ENCODE data around the gene WIPF2. TPM values are rescaled to one million over a fixed set of nuclear protein-coding genes. Genes with fewer than 3 reads are reported as not detected.
A peak's percentile ranks its signal among the peaks of the same experiment; 100 is the strongest.

WIPF2 gene
- polyA plus RNA-seq, 4 donors = 12.5 to 22.9 (median 14.0) TPM

- WGBS, 3 donors = 43% methylated on average over 4 of the region's 4 CpGs
- H3K36me3 ChIP-seq (ENCODE audit: control insufficient read depth in 3 of 3, insufficient read depth in 2 of 3, low read depth in 1 of 3, low read length in 3 of 3) = peaks cover 0 to 2% (median 0%) of the 10 kb centered on the region in 3 donors
- H3K4me1 ChIP-seq (ENCODE audit: control insufficient read depth in 3 of 3, insufficient read depth in 2 of 3, low read depth in 1 of 3, low read length in 2 of 3) = peaks cover 2 to 39% (median 3%) of the 10 kb centered on the region in 3 donors
- peak overlapping the region in 1 of 3 donors; percentile 60 for H3K27ac ChIP-seq (ENCODE audit: low read depth in 1 of 3, low read length in 2 of 3)
- no peaks in the 10 kb centered on the region for H3K27me3 ChIP-seq (ENCODE audit: control insufficient read depth in 3 of 3, insufficient read depth in 3 of 3, low read length in 3 of 3)
- FAIRE-seq (no peak), DNase-seq (no peak)
- no peaks in the 10 kb centered on the region for H3K9me3 ChIP-seq (ENCODE audit: control insufficient read depth in 2 of 2, insufficient read depth in 1 of 2, low read depth in 1 of 2, low read length in 1 of 2)
- H3K4me3 ChIP-seq (ENCODE audit: low read depth in 1 of 3, low read length in 3 of 3) = no peak overlapping the region
These were observed 68.0 kb downstream of the WIPF2 start for GRCh38 chr17:40287159-40287493.

GRCh38 chr17:40287494-40288369 is 68.6 kb downstream of the WIPF2 start, which contains the start of gene CDC6:
CDC6 (plus strand) TSS chr17:40287879; CDS start chr17:40289421, 1,542 bp downstream.
- Histone ChIP-seq H3K4me1 (ENCODE audit: control insufficient read depth in 3 of 3, insufficient read depth in 2 of 3, low read depth in 1 of 3, low read length in 2 of 3) (peaks cover 2 to 39% (median 3%) of the 10 kb centered on the region in 3 donors), H3K9me3 (ENCODE audit: control insufficient read depth in 2 of 2, insufficient read depth in 1 of 2, low read depth in 1 of 2, low read length in 1 of 2) (no peaks in the 10 kb centered on the region), H3K27me3 (ENCODE audit: control insufficient read depth in 3 of 3, insufficient read depth in 3 of 3, low read length in 3 of 3) (no peaks in the 10 kb centered on the region), H3K4me3 (ENCODE audit: low read depth in 1 of 3, low read length in 3 of 3) (peak within 1 kb of the TSS; percentile 2 to 57 (median 50)), H3K36me3 (ENCODE audit: control insufficient read depth in 3 of 3, insufficient read depth in 2 of 3, low read depth in 1 of 3, low read length in 3 of 3) (no peaks in the 10 kb centered on the region), H3K27ac (ENCODE audit: low read depth in 1 of 3, low read length in 2 of 3) (peak within 1 kb of the TSS in 2 of 3 donors; percentile 9 to 63)
- WGBS, 3 donors = 0% methylated on average over 47 of the region's 47 CpGs
- FAIRE-seq = peak; percentile 15
- DNase-seq = peak; percentile 99 to 100

- Histone ChIP-seq H3K4me1 (ENCODE audit: control insufficient read depth in 3 of 3, insufficient read depth in 2 of 3, low read depth in 1 of 3, low read length in 2 of 3) (peaks cover 0 to 15% (median 2%) of the 10 kb centered on the region in 3 donors), H3K27me3 (ENCODE audit: control insufficient read depth in 3 of 3, insufficient read depth in 3 of 3, low read length in 3 of 3) (no peaks in the 10 kb centered on the region), H3K9me3 (ENCODE audit: control insufficient read depth in 2 of 2, insufficient read depth in 1 of 2, low read depth in 1 of 2, low read length in 1 of 2) (no peaks in the 10 kb centered on the region), H3K36me3 (ENCODE audit: control insufficient read depth in 3 of 3, insufficient read depth in 2 of 3, low read depth in 1 of 3, low read length in 3 of 3) (peaks cover 0 to 1% (median 0%) of the 10 kb centered on the region in 3 donors), H3K4me3 (ENCODE audit: low read depth in 1 of 3, low read length in 3 of 3) (no peak overlapping the region), H3K27ac (ENCODE audit: low read depth in 1 of 3, low read length in 2 of 3) (no peak overlapping the region)
- FAIRE-seq = no peak
- peak; percentile 75 to 78 for DNase-seq
- 59 to 67% (median 64%) methylated on average over 4 of the region's 4 CpGs for WGBS, 3 donors
These were observed 71.7 kb downstream of the WIPF2 start for GRCh38 chr17:40290629-40291280.

- no peak overlapping the region for H3K27ac ChIP-seq (ENCODE audit: low read depth in 1 of 3, low read length in 2 of 3)
- no peak for FAIRE-seq
- 89 to 94% (median 90%) methylated on average over 2 of the region's 2 CpGs for WGBS, 3 donors
- H3K4me3 ChIP-seq (ENCODE audit: low read depth in 1 of 3, low read length in 3 of 3) = no peak overlapping the region
- H3K36me3 ChIP-seq (ENCODE audit: control insufficient read depth in 3 of 3, insufficient read depth in 2 of 3, low read depth in 1 of 3, low read length in 3 of 3) = peaks cover 0 to 3% (median 0%) of the 10 kb centered on the region in 3 donors
- DNase-seq = no peak
- peaks cover 0 to 10% (median 0%) of the 10 kb centered on the region in 3 donors for H3K4me1 ChIP-seq (ENCODE audit: control insufficient read depth in 3 of 3, insufficient read depth in 2 of 3, low read depth in 1 of 3, low read length in 2 of 3)
- H3K27me3 ChIP-seq (ENCODE audit: control insufficient read depth in 3 of 3, insufficient read depth in 3 of 3, low read length in 3 of 3) = no peaks in the 10 kb centered on the region
- no peaks in the 10 kb centered on the region for H3K9me3 ChIP-seq (ENCODE audit: control insufficient read depth in 2 of 2, insufficient read depth in 1 of 2, low read depth in 1 of 2, low read length in 1 of 2)
These were observed 72.2 kb downstream of the WIPF2 start for GRCh38 chr17:40291281-40291664.

GRCh38 chr17:40293363-40293762 is 74.3 kb downstream of the WIPF2 start:
- H3K27me3 ChIP-seq (ENCODE audit: control insufficient read depth in 3 of 3, insufficient read depth in 3 of 3, low read length in 3 of 3) = no peaks in the 10 kb centered on the region
- H3K27ac ChIP-seq (ENCODE audit: low read depth in 1 of 3, low read length in 2 of 3) = no peak overlapping the region
- no peak overlapping the region for H3K4me3 ChIP-seq (ENCODE audit: low read depth in 1 of 3, low read length in 3 of 3)
- 66 to 96% (median 90%) methylated on average over 1 of the region's 1 CpG for WGBS, 3 donors
- H3K36me3 ChIP-seq (ENCODE audit: control insufficient read depth in 3 of 3, insufficient read depth in 2 of 3, low read depth in 1 of 3, low read length in 3 of 3) = peaks cover 0 to 8% (median 0%) of the 10 kb centered on the region in 3 donors
- DNase-seq = no peak
- FAIRE-seq = no peak
- H3K4me1 ChIP-seq (ENCODE audit: control insufficient read depth in 3 of 3, insufficient read depth in 2 of 3, low read depth in 1 of 3, low read length in 2 of 3) = no peaks in the 10 kb centered on the region
- no peaks in the 10 kb centered on the region for H3K9me3 ChIP-seq (ENCODE audit: control insufficient read depth in 2 of 2, insufficient read depth in 1 of 2, low read depth in 1 of 2, low read length in 1 of 2)

GRCh38 chr17:40295488-40296436 is 76.7 kb downstream of the WIPF2 start:
- DNase-seq (no peak), FAIRE-seq (no peak)
- Histone ChIP-seq H3K36me3 (ENCODE audit: control insufficient read depth in 3 of 3, insufficient read depth in 2 of 3, low read depth in 1 of 3, low read length in 3 of 3) (peaks cover 0 to 12% (median 0%) of the 10 kb centered on the region in 3 donors), H3K27ac (ENCODE audit: low read depth in 1 of 3, low read length in 2 of 3) (no peak overlapping the region), H3K4me1 (ENCODE audit: control insufficient read depth in 3 of 3, insufficient read depth in 2 of 3, low read depth in 1 of 3, low read length in 2 of 3) (no peaks in the 10 kb centered on the region), H3K4me3 (ENCODE audit: low read depth in 1 of 3, low read length in 3 of 3) (no peak overlapping the region), H3K9me3 (ENCODE audit: control insufficient read depth in 2 of 2, insufficient read depth in 1 of 2, low read depth in 1 of 2, low read length in 1 of 2) (no peaks in the 10 kb centered on the region), H3K27me3 (ENCODE audit: control insufficient read depth in 3 of 3, insufficient read depth in 3 of 3, low read length in 3 of 3) (no peaks in the 10 kb centered on the region)
- 81 to 87% (median 86%) methylated on average over 5 of the region's 5 CpGs for WGBS, 3 donors

- Histone ChIP-seq H3K36me3 (ENCODE audit: control insufficient read depth in 3 of 3, insufficient read depth in 2 of 3, low read depth in 1 of 3, low read length in 3 of 3) (peaks cover 0 to 15% (median 0%) of the 10 kb centered on the region in 3 donors), H3K27me3 (ENCODE audit: control insufficient read depth in 3 of 3, insufficient read depth in 3 of 3, low read length in 3 of 3) (no peaks in the 10 kb centered on the region), H3K4me3 (ENCODE audit: low read depth in 1 of 3, low read length in 3 of 3) (no peak overlapping the region), H3K27ac (ENCODE audit: low read depth in 1 of 3, low read length in 2 of 3) (no peak overlapping the region), H3K9me3 (ENCODE audit: control insufficient read depth in 2 of 2, insufficient read depth in 1 of 2, low read depth in 1 of 2, low read length in 1 of 2) (no peaks in the 10 kb centered on the region), H3K4me1 (ENCODE audit: control insufficient read depth in 3 of 3, insufficient read depth in 2 of 3, low read depth in 1 of 3, low read length in 2 of 3) (no peaks in the 10 kb centered on the region)
- no peak for DNase-seq
- 94 to 98% (median 95%) methylated on average over 2 of the region's 2 CpGs for WGBS, 3 donors
- FAIRE-seq = no peak
These were observed 78.4 kb downstream of the WIPF2 start for GRCh38 chr17:40297511-40297910.

- WGBS, 3 donors = 65 to 77% (median 67%) methylated on average over 3 of the region's 3 CpGs
- no peak for FAIRE-seq
- Histone ChIP-seq H3K4me1 (ENCODE audit: control insufficient read depth in 3 of 3, insufficient read depth in 2 of 3, low read depth in 1 of 3, low read length in 2 of 3) (no peaks in the 10 kb centered on the region), H3K36me3 (ENCODE audit: control insufficient read depth in 3 of 3, insufficient read depth in 2 of 3, low read depth in 1 of 3, low read length in 3 of 3) (peaks cover 0 to 15% (median 0%) of the 10 kb centered on the region in 3 donors), H3K4me3 (ENCODE audit: low read depth in 1 of 3, low read length in 3 of 3) (no peak overlapping the region), H3K27ac (ENCODE audit: low read depth in 1 of 3, low read length in 2 of 3) (no peak overlapping the region), H3K27me3 (ENCODE audit: control insufficient read depth in 3 of 3, insufficient read depth in 3 of 3, low read length in 3 of 3) (no peaks in the 10 kb centered on the region), H3K9me3 (ENCODE audit: control insufficient read depth in 2 of 2, insufficient read depth in 1 of 2, low read depth in 1 of 2, low read length in 1 of 2) (no peaks in the 10 kb centered on the region)
- DNase-seq = no peak
These were observed 79.6 kb downstream of the WIPF2 start for GRCh38 chr17:40298726-40299125.

All from small intestine (tissue), 7 donors.